ENCODE data around the gene ZNF32. TPM values are rescaled to one million over a fixed set of nuclear protein-coding genes. Genes with fewer than 3 reads are reported as not detected.

The ZNF32 gene
- polyA plus RNA-seq, 1 donor from 2014 or later = 162 TPM

- no peak overlapping the region for H2AFZ ChIP-seq (ENCODE audit: low read depth, low read length)
- no peaks in the 10 kb centered on the region for H3K9me2 ChIP-seq (ENCODE audit: insufficient read depth, low read length)
- no peaks in the 10 kb centered on the region for H3K27me3 ChIP-seq (ENCODE audit: insufficient read depth, low read depth, low read length)
- no peaks in the 10 kb centered on the region for H3F3A ChIP-seq (ENCODE audit: insufficient read depth, low read length, poor library complexity, severe bottlenecking)
- H3K4me3 ChIP-seq (ENCODE audit: low read length) = no peak overlapping the region
- TF ChIP-seq TAF1 (IDR thresholded peaks at IDR 0.05; ENCODE audit: low read depth) (no peak), RAD21 (conservative IDR thresholded peaks at IDR 0.05) (no peak), EP300 (conservative IDR thresholded peaks at IDR 0.05; ENCODE audit: poor library complexity, severe bottlenecking) (no peak), POLR2AphosphoS5 (IDR thresholded peaks at IDR 0.05) (no peak), EZH2 (IDR thresholded peaks at IDR 0.05; ENCODE audit: borderline replicate concordance, insufficient read depth, low read length, poor library complexity, severe bottlenecking) (no peak), CTCF (IDR thresholded peaks at IDR 0.05; ENCODE audit: poor library complexity, severe bottlenecking) (no peak), REST (IDR thresholded peaks at IDR 0.05; ENCODE audit: borderline replicate concordance) (no peak), SMC3 (conservative IDR thresholded peaks at IDR 0.05; ENCODE audit: poor library complexity) (no peak), MXI1 (conservative IDR thresholded peaks at IDR 0.05; ENCODE audit: poor library complexity, severe bottlenecking) (no peak)
- H3K36me3 ChIP-seq (ENCODE audit: insufficient read depth, low read length) = no peaks in the 10 kb centered on the region
- no peak overlapping the region for H3K27ac ChIP-seq (ENCODE audit: low read length)
- H3K9ac ChIP-seq (ENCODE audit: low read length) = no peak overlapping the region
- H3K4me2 ChIP-seq (ENCODE audit: low read length) = no peak overlapping the region
- H3K9me3 ChIP-seq (ENCODE audit: low read length) = no peaks in the 10 kb centered on the region
- no peaks in the 10 kb centered on the region for H3K79me2 ChIP-seq (replicated peaks; ENCODE audit: insufficient read depth, low read length)
- H4K20me1 ChIP-seq (ENCODE audit: insufficient read depth) = no peaks in the 10 kb centered on the region
Measured at GRCh38 chr10:43598446-43598845, 50.2 kb downstream of the ZNF32 start.

GRCh38 chr10:43596546-43596945 lies 52.1 kb downstream of the ZNF32 start:
- no peak overlapping the region for H3K4me3 ChIP-seq (ENCODE audit: low read length)
- H2AFZ ChIP-seq (ENCODE audit: low read depth, low read length) = no peak overlapping the region
- H3K4me2 ChIP-seq (ENCODE audit: low read length) = no peak overlapping the region
- no peaks in the 10 kb centered on the region for H3K9me2 ChIP-seq (ENCODE audit: insufficient read depth, low read length)
- no peaks in the 10 kb centered on the region for H3K36me3 ChIP-seq (ENCODE audit: insufficient read depth, low read length)
- H3K27me3 ChIP-seq (ENCODE audit: insufficient read depth, low read depth, low read length) = no peaks in the 10 kb centered on the region
- peaks cover 5% of the 10 kb centered on the region for H3K9me3 ChIP-seq (ENCODE audit: low read length)
- no peak for TF ChIP-seq RAD21 (conservative IDR thresholded peaks at IDR 0.05)
- no peak for TF ChIP-seq EP300 (conservative IDR thresholded peaks at IDR 0.05; ENCODE audit: poor library complexity, severe bottlenecking)
- no peaks in the 10 kb centered on the region for H3F3A ChIP-seq (ENCODE audit: insufficient read depth, low read length, poor library complexity, severe bottlenecking)
- no peak overlapping the region for H3K9ac ChIP-seq (ENCODE audit: low read length)
- no peaks in the 10 kb centered on the region for H4K20me1 ChIP-seq (ENCODE audit: insufficient read depth)
- H3K79me2 ChIP-seq (replicated peaks; ENCODE audit: insufficient read depth, low read length) = no peaks in the 10 kb centered on the region
- no peak overlapping the region for H3K27ac ChIP-seq (ENCODE audit: low read length)

Measured in neural cell (in vitro differentiated cells).